Keratinocyte (primary cell): ENCODE measurements around the gene E2F6.

Source experiments
- EZH2 ChIP-seq: IDR thresholded peaks from one replicate; pipeline ENCODE4 v1.6.1; 2012; ENCODE audit warnings: inconsistent platforms, mild to moderate bottlenecking, low read length, moderate library complexity
- TF ChIP-seq, protein P1 (sequence below), 3 experiments: IDR thresholded peaks in 1 of 3; conservative IDR thresholded peaks in 1 of 3; optimal IDR thresholded peaks in 1 of 3; 2 replicates in 2 of 3; 3 replicates in 1 of 3; pipeline versions ENCODE3 to v1.5.1; 2011; ENCODE audit warnings: low read length in 3 of 3, mild to moderate bottlenecking in 3 of 3, moderate library complexity in 2 of 3, control low read depth in 1 of 3, inconsistent platforms in 1 of 3; ENCODE audit not compliant: insufficient read depth in 2 of 3; ENCODE audit errors: extremely low read depth in 1 of 3

GRCh38 chr2:11434443-11434842 is 31.5 kb downstream of the E2F6 start:
- TF ChIP-seq, protein P1, sequence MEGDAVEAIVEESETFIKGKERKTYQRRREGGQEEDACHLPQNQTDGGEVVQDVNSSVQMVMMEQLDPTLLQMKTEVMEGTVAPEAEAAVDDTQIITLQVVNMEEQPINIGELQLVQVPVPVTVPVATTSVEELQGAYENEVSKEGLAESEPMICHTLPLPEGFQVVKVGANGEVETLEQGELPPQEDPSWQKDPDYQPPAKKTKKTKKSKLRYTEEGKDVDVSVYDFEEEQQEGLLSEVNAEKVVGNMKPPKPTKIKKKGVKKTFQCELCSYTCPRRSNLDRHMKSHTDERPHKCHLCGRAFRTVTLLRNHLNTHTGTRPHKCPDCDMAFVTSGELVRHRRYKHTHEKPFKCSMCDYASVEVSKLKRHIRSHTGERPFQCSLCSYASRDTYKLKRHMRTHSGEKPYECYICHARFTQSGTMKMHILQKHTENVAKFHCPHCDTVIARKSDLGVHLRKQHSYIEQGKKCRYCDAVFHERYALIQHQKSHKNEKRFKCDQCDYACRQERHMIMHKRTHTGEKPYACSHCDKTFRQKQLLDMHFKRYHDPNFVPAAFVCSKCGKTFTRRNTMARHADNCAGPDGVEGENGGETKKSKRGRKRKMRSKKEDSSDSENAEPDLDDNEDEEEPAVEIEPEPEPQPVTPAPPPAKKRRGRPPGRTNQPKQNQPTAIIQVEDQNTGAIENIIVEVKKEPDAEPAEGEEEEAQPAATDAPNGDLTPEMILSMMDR (optimal IDR thresholded peaks at IDR 0.05 in 1 of 3, IDR thresholded peaks at IDR 0.05 in 1 of 3, conservative IDR thresholded peaks at IDR 0.05 in 1 of 3; ENCODE audit: extremely low read depth in 1 of 3, insufficient read depth in 2 of 3, low read length in 3 of 3) = no peak
- TF ChIP-seq EZH2 = no peak
